ENCODE results near the gene TRMT10A.

GRCh38 chr4:99507349-99507748 is 56.5 kb downstream of the TRMT10A start:
- TF ChIP-seq YY1 (IDR thresholded peaks at IDR 0.05; ENCODE audit: insufficient read depth, insufficient read length) (no peak), ZNF274 (IDR thresholded peaks at IDR 0.05; ENCODE audit: low read depth, low read length) (no peak)

Data from NT2/D1 (cell line).